GM12864 (cell line): ENCODE data around the gene DENR.
"Not testable (repeated sequence)": the region's sequence is repeated elsewhere in the genome, so short reads cannot be mapped to it uniquely, and the experiment has no call there.

ENCODE experiments used
- DNase-seq: peaks from one replicate; pipeline ENCODE4 v3.0.0-alpha.2; 2011; ENCODE audit warnings: low read depth
- H3K4me3 ChIP-seq: 2 replicates; pipeline ENCODE4 v1.5.1; 2011; ENCODE audit warnings: mild to moderate bottlenecking, low read depth, low read length, control low read depth
- TF ChIP-seq, protein P1 (sequence below): IDR thresholded peaks from 2 replicates; pipeline ENCODE4 v1.5.1; 2011; ENCODE audit warnings: low read depth, mild to moderate bottlenecking, moderate library complexity, low read length, control low read depth, inconsistent platforms; ENCODE audit errors: missing control alignments

Gene DENR

GRCh38 chr12:122749569-122750332 is 2.9 kb upstream of the DENR start:
- no peak for DNase-seq
- TF ChIP-seq, protein P1, sequence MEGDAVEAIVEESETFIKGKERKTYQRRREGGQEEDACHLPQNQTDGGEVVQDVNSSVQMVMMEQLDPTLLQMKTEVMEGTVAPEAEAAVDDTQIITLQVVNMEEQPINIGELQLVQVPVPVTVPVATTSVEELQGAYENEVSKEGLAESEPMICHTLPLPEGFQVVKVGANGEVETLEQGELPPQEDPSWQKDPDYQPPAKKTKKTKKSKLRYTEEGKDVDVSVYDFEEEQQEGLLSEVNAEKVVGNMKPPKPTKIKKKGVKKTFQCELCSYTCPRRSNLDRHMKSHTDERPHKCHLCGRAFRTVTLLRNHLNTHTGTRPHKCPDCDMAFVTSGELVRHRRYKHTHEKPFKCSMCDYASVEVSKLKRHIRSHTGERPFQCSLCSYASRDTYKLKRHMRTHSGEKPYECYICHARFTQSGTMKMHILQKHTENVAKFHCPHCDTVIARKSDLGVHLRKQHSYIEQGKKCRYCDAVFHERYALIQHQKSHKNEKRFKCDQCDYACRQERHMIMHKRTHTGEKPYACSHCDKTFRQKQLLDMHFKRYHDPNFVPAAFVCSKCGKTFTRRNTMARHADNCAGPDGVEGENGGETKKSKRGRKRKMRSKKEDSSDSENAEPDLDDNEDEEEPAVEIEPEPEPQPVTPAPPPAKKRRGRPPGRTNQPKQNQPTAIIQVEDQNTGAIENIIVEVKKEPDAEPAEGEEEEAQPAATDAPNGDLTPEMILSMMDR: no peak
- no peak overlapping the region for H3K4me3 ChIP-seq

- H3K4me3 ChIP-seq, DNase-seq: not testable (repeated sequence)
Measured at GRCh38 chr12:122750781-122751515, 1.7 kb upstream of the DENR start.

DNA sequence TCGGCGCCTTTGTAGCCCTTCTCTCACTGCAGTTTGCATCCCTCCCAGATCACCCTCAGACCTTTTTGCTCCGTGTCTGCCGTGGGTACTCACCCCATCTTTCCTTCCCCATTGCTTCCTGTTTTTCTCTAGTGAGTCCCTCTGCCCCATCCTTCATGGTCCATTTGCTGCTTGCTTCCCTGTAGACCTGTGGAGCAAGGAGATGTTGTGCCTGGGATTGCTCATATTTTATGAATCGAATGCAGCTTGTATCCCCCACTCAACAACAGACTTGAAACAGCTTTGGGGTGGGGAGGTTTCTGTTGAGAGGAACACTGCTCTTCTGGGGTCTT is 661 bp downstream of the DENR start:
- TF ChIP-seq, protein P1: no peak
- peak overlapping the region; percentile 84 for H3K4me3 ChIP-seq
- no peak for DNase-seq

DNA sequence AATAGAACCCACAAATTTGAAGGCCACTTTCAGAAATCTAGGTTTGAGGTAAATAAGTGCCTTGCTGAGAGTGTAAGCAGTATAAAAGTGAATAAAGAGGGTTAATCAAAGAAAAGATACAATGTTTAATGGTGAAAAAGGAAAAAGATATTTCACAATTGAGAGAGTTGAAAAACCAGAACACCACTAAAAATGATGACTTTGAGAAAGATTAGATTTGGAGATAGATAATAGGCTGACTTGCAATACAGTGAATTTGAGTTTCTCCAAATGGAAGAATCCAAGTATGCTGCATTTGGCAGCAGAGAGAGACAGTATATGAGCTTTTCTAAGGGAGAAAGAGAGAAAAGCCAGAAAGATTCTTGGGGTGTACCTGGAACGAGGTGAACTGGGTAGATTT is 2.2 kb downstream of the DENR start:
- TF ChIP-seq, protein P1: no peak
- DNase-seq: no peak
- no peak overlapping the region for H3K4me3 ChIP-seq

DNA sequence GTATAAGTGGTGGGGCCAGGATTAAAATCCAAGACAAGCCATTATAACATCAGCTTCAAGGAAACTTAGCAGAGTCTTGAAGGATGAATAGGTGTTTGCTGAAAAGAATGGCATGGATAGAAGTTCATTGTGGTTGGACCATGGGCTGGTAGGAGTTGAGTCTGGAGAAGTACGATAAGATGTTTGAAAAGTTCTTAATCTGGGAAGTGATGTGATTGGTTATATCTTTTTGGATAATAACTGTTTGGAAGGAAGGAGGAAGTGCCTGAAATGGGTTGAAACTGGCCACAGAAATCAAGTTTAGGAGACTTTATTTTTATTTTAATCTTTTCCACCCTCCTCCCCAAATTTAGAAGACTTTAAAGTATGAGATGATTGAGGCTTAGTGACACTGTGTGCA is 4.9 kb downstream of the DENR start:
- no peak for DNase-seq
- H3K4me3 ChIP-seq: no peak overlapping the region
- TF ChIP-seq, protein P1: no peak

GRCh38 chr12:122785503-122785902 is 32.9 kb downstream of the DENR start:
- DNase-seq: peak; percentile 31
- no peak overlapping the region for H3K4me3 ChIP-seq
- TF ChIP-seq, protein P1: no peak

- TF ChIP-seq, protein P1: no peak
- no peak for DNase-seq
Measured at GRCh38 chr12:122788387-122788786, 35.8 kb downstream of the DENR start.

More at GRCh38 chr12:122788387-122788786, 35.8 kb downstream of the DENR start:
- no peak overlapping the region for H3K4me3 ChIP-seq
